Activated T-cell treated with anti-CD3 and anti-CD28 coated beads, Interleukin-2, amount 50 U/mL, for 24 hours (primary cell): ENCODE measurements around the gene CDC42SE2.
"Not testable (repeated sequence)": the region's sequence is repeated elsewhere in the genome, so short reads cannot be mapped to it uniquely, and the experiment has no call there.

ENCODE experiments used
- DNase-seq: peaks from one replicate; pipeline ENCODE4 v3.0.0-alpha.2; 2020
- H3K27ac Mint-ChIP-seq: 2 replicates; pipeline ENCODE4 v1.8.0; 2020; ENCODE audit warnings: mild to moderate bottlenecking, mixed read lengths
- H3K27me3 Mint-ChIP-seq: 2 replicates; pipeline ENCODE4 v1.8.0; 2020; ENCODE audit warnings: mixed read lengths
- H3K36me3 Mint-ChIP-seq: 2 replicates; pipeline ENCODE4 v1.8.0; 2020; ENCODE audit warnings: low read depth, mixed read lengths
- H3K4me1 Mint-ChIP-seq: 2 replicates; pipeline ENCODE4 v1.8.0; 2020; ENCODE audit warnings: low read depth, mixed read lengths
- H3K4me3 Mint-ChIP-seq: 2 replicates; pipeline ENCODE4 v1.8.0; 2020; ENCODE audit warnings: mild to moderate bottlenecking, moderate library complexity, mixed read lengths
- H3K9me3 Mint-ChIP-seq: 2 replicates; pipeline ENCODE4 v1.8.0; 2020; ENCODE audit warnings: mixed read lengths

The CDC42SE2 gene

GRCh38 chr5:131336801-131337200, 72.9 kb downstream of the CDC42SE2 start:
- Mint-ChIP-seq H3K4me3 (peak overlapping the region; percentile 59), H3K27ac (peak overlapping the region; percentile 63), H3K36me3 (peaks cover 94% of the 10 kb centered on the region), H3K9me3 (peaks cover 22% of the 10 kb centered on the region), H3K4me1 (peaks cover 85% of the 10 kb centered on the region)
- H3K27me3 Mint-ChIP-seq, DNase-seq: not testable (repeated sequence)

- H3K27me3 Mint-ChIP-seq, DNase-seq: not testable (repeated sequence)
- H3K36me3 Mint-ChIP-seq = peaks cover 91% of the 10 kb centered on the region
- peaks cover 83% of the 10 kb centered on the region for H3K4me1 Mint-ChIP-seq
- peaks cover 22% of the 10 kb centered on the region for H3K9me3 Mint-ChIP-seq
- H3K27ac Mint-ChIP-seq = peak overlapping the region; percentile 63
- H3K4me3 Mint-ChIP-seq = peak overlapping the region; percentile 59
These were observed 73.6 kb downstream of the CDC42SE2 start for GRCh38 chr5:131337240-131338050.

GRCh38 chr5:131338051-131338453, 74.2 kb downstream of the CDC42SE2 start:
- Mint-ChIP-seq H3K27me3 (no peaks in the 10 kb centered on the region), H3K4me3 (no peak overlapping the region), H3K36me3 (peaks cover 90% of the 10 kb centered on the region), H3K4me1 (peaks cover 82% of the 10 kb centered on the region), H3K27ac (peak overlapping the region; percentile 60), H3K9me3 (peaks cover 22% of the 10 kb centered on the region)
- no peak for DNase-seq

GRCh38 chr5:131344288-131344687, 80.4 kb downstream of the CDC42SE2 start:
- not testable (repeated sequence) for DNase-seq, H3K4me3 Mint-ChIP-seq, H3K27me3 Mint-ChIP-seq
- peaks cover 94% of the 10 kb centered on the region for H3K36me3 Mint-ChIP-seq
- peaks cover 83% of the 10 kb centered on the region for H3K4me1 Mint-ChIP-seq
- H3K27ac Mint-ChIP-seq = peak overlapping the region; percentile 86
- peaks cover 25% of the 10 kb centered on the region for H3K9me3 Mint-ChIP-seq

GRCh38 chr5:131346204-131346603, 82.4 kb downstream of the CDC42SE2 start:
- H3K4me1 Mint-ChIP-seq = peaks cover 69% of the 10 kb centered on the region
- H3K4me3 Mint-ChIP-seq, DNase-seq, H3K27me3 Mint-ChIP-seq: not testable (repeated sequence)
- peaks cover 25% of the 10 kb centered on the region for H3K9me3 Mint-ChIP-seq
- H3K36me3 Mint-ChIP-seq = peaks cover 82% of the 10 kb centered on the region
- peak overlapping the region; percentile 76 for H3K27ac Mint-ChIP-seq

GRCh38 chr5:131353991-131354390, 90.1 kb downstream of the CDC42SE2 start:
- Mint-ChIP-seq H3K4me1 (peaks cover 55% of the 10 kb centered on the region), H3K4me3 (no peak overlapping the region), H3K27me3 (no peaks in the 10 kb centered on the region), H3K9me3 (no peaks in the 10 kb centered on the region), H3K36me3 (peaks cover 38% of the 10 kb centered on the region), H3K27ac (peak overlapping the region; percentile 55)
- no peak for DNase-seq

GRCh38 chr5:131355971-131356528, 92.2 kb downstream of the CDC42SE2 start:
- Mint-ChIP-seq H3K9me3 (no peaks in the 10 kb centered on the region), H3K4me3 (peak overlapping the region; percentile 7), H3K36me3 (peaks cover 48% of the 10 kb centered on the region), H3K27me3 (no peaks in the 10 kb centered on the region), H3K4me1 (peaks cover 64% of the 10 kb centered on the region), H3K27ac (peak overlapping the region; percentile 96)
- no peak for DNase-seq

- no peak overlapping the region for H3K4me3 Mint-ChIP-seq
- H3K36me3 Mint-ChIP-seq = peaks cover 52% of the 10 kb centered on the region
- no peaks in the 10 kb centered on the region for H3K27me3 Mint-ChIP-seq
- H3K9me3 Mint-ChIP-seq = no peaks in the 10 kb centered on the region
- peak overlapping the region; percentile 94 for H3K27ac Mint-ChIP-seq
- H3K4me1 Mint-ChIP-seq = peaks cover 70% of the 10 kb centered on the region
- DNase-seq = no peak
These were observed 92.8 kb downstream of the CDC42SE2 start for GRCh38 chr5:131356619-131357018.

- DNase-seq = peak; percentile 52
- no peaks in the 10 kb centered on the region for H3K27me3 Mint-ChIP-seq
- H3K4me3 Mint-ChIP-seq = peak overlapping the region; percentile 43
- H3K36me3 Mint-ChIP-seq = peaks cover 56% of the 10 kb centered on the region
- peak overlapping the region; percentile 94 for H3K27ac Mint-ChIP-seq
- H3K9me3 Mint-ChIP-seq = no peaks in the 10 kb centered on the region
- H3K4me1 Mint-ChIP-seq = peaks cover 75% of the 10 kb centered on the region
These were observed 94.1 kb downstream of the CDC42SE2 start for GRCh38 chr5:131357739-131358561.

- Mint-ChIP-seq H3K9me3 (peaks cover 2% of the 10 kb centered on the region), H3K4me3 (no peak overlapping the region), H3K27me3 (no peaks in the 10 kb centered on the region), H3K4me1 (peaks cover 82% of the 10 kb centered on the region), H3K36me3 (peaks cover 79% of the 10 kb centered on the region), H3K27ac (peak overlapping the region; percentile 88)
- no peak for DNase-seq
These were observed 97.9 kb downstream of the CDC42SE2 start for GRCh38 chr5:131361677-131362315.

- DNase-seq = no peak
- peaks cover 80% of the 10 kb centered on the region for H3K4me1 Mint-ChIP-seq
- H3K4me3 Mint-ChIP-seq = no peak overlapping the region
- peaks cover 88% of the 10 kb centered on the region for H3K36me3 Mint-ChIP-seq
- peak overlapping the region; percentile 89 for H3K27ac Mint-ChIP-seq
- H3K27me3 Mint-ChIP-seq = no peaks in the 10 kb centered on the region
- peaks cover 4% of the 10 kb centered on the region for H3K9me3 Mint-ChIP-seq
These were observed 100.1 kb downstream of the CDC42SE2 start for GRCh38 chr5:131363811-131364506.

GRCh38 chr5:131364507-131365050, 100.7 kb downstream of the CDC42SE2 start:
- no peak for DNase-seq
- Mint-ChIP-seq H3K27me3 (no peaks in the 10 kb centered on the region), H3K4me3 (no peak overlapping the region), H3K4me1 (peaks cover 80% of the 10 kb centered on the region), H3K36me3 (peaks cover 88% of the 10 kb centered on the region), H3K27ac (peak overlapping the region; percentile 89), H3K9me3 (peaks cover 4% of the 10 kb centered on the region)

GRCh38 chr5:131366428-131366827, 102.6 kb downstream of the CDC42SE2 start:
- peaks cover 85% of the 10 kb centered on the region for H3K36me3 Mint-ChIP-seq
- H3K9me3 Mint-ChIP-seq = peaks cover 4% of the 10 kb centered on the region
- H3K4me3 Mint-ChIP-seq = no peak overlapping the region

More at GRCh38 chr5:131366428-131366827, 102.6 kb downstream of the CDC42SE2 start:
- H3K27me3 Mint-ChIP-seq = no peaks in the 10 kb centered on the region
- DNase-seq = no peak
- peaks cover 85% of the 10 kb centered on the region for H3K4me1 Mint-ChIP-seq
- peak overlapping the region; percentile 85 for H3K27ac Mint-ChIP-seq
